Fibroblast of villous mesenchyme (primary cell): ENCODE results near the gene SMYD1. TPM values are rescaled to one million over a fixed set of nuclear protein-coding genes. Genes with fewer than 3 reads are reported as not detected.
A peak's percentile ranks its signal among the peaks of the same experiment; 100 is the strongest.

Experiments used
- DNase-seq: peaks from one replicate; pipeline ENCODE4 v3.0.0-alpha.2; 2010; ENCODE audit warnings: low read depth
- H3K4me3 ChIP-seq: 2 replicates; pipeline ENCODE4 v1.5.1; 2011; ENCODE audit warnings: low read depth, mild to moderate bottlenecking, low read length
- total RNA-seq: library from RNA; depleted of rRNA; stranded (reverse); fragments of >200 nt; gene quantifications from 2 replicates; pipeline ENCODE4 v1.2.3, GENCODE V29; 2012
- TF ChIP-seq, protein P1 (sequence below): IDR thresholded peaks from 2 replicates; pipeline ENCODE4 v1.5.1; 2012; ENCODE audit warnings: low read depth, mild to moderate bottlenecking, low read length; ENCODE audit not compliant: insufficient read depth

Gene SMYD1
- total RNA-seq, 1 donor = not detected

DNA sequence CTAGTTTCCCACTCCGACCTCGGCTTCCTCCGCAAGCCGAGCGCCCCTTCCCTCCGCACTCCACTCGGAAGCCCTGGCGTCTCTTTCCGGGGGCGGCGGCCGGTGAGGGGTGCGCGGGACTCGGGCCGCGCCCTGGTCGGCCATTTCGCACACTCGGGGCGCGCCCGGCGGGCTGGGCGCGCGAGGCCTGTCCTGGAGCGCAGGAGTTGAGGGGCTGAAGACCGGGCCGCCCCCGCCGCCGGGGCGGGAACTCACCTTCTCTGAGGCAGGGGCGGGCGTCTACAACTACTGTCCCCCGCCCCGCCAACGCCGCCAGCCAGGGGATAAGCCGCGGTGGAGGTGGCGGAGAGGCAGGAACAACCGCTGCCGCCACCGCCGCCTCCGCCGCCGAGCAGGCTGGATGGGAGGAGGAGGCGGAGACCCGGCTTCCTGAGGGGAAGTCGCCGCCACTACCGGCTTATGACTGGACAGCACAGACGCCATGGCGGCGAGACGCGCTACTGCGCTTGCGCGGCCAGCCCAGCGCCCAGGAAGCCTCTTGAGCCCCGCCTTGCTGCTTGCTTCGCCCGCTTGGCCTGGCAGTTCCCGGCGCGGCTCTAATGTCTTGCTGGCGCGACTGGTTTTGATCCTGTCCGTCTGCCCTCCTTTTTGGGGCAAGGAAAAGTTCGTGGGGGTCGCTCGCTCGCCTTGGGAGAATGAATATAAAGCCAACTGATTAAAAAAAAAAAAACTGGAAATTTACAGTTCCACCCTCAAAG, 12.1 kb upstream of the SMYD1 start, which contains the start of gene KRCC1:
KRCC1 (minus strand) TSS at position 413 of the 758 bp plus-strand sequence. CDS start 27,220 bp downstream, outside the sequence.
- TF ChIP-seq, protein P1, sequence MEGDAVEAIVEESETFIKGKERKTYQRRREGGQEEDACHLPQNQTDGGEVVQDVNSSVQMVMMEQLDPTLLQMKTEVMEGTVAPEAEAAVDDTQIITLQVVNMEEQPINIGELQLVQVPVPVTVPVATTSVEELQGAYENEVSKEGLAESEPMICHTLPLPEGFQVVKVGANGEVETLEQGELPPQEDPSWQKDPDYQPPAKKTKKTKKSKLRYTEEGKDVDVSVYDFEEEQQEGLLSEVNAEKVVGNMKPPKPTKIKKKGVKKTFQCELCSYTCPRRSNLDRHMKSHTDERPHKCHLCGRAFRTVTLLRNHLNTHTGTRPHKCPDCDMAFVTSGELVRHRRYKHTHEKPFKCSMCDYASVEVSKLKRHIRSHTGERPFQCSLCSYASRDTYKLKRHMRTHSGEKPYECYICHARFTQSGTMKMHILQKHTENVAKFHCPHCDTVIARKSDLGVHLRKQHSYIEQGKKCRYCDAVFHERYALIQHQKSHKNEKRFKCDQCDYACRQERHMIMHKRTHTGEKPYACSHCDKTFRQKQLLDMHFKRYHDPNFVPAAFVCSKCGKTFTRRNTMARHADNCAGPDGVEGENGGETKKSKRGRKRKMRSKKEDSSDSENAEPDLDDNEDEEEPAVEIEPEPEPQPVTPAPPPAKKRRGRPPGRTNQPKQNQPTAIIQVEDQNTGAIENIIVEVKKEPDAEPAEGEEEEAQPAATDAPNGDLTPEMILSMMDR = peak; percentile 14
- peak within 1 kb of the TSS; percentile 77 for H3K4me3 ChIP-seq
- peak; percentile 97 for DNase-seq

DNA sequence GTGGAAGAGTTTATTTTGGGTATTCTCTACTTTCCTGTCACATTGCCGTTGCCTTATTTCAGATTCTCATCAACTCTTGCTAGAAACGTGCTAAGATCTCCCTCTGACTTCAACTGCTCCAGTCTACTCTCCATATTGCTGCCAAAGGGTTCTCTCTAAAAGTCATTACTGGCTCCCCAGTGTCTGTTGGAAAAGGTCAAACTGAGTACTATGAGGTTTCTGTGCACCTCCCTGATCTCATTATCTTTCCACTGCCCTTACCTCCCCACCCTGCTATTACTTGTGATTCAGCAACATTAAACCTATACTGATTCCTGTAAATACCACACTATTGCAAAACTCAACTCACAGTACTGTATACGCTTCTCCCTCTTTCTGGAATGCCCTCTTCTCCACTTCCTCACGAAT, 10.2 kb upstream of the SMYD1 start:
- no peak overlapping the region for H3K4me3 ChIP-seq
- DNase-seq = peak; percentile 17
- TF ChIP-seq, protein P1 = no peak

DNA sequence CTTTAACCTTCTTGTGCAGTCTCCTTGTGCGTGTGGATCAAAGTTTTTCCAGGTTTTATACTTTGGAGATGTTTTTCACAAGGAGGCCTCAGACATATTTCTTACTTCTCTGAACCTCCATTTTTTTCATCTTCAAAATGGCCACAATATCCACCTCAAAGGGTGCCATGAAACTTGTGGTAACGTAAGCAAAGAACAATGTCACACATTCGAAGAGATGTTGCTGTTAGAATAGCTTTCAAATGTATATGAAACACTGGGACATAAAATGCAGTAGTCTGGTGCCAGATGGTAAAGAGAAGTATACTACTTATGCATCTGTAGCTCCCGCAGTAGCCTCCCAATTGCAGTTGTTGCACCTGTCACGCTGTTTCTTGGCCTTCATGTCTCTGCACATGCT, 9.4 kb upstream of the SMYD1 start:
- TF ChIP-seq, protein P1 = no peak
- no peak overlapping the region for H3K4me3 ChIP-seq
- no peak for DNase-seq

DNA sequence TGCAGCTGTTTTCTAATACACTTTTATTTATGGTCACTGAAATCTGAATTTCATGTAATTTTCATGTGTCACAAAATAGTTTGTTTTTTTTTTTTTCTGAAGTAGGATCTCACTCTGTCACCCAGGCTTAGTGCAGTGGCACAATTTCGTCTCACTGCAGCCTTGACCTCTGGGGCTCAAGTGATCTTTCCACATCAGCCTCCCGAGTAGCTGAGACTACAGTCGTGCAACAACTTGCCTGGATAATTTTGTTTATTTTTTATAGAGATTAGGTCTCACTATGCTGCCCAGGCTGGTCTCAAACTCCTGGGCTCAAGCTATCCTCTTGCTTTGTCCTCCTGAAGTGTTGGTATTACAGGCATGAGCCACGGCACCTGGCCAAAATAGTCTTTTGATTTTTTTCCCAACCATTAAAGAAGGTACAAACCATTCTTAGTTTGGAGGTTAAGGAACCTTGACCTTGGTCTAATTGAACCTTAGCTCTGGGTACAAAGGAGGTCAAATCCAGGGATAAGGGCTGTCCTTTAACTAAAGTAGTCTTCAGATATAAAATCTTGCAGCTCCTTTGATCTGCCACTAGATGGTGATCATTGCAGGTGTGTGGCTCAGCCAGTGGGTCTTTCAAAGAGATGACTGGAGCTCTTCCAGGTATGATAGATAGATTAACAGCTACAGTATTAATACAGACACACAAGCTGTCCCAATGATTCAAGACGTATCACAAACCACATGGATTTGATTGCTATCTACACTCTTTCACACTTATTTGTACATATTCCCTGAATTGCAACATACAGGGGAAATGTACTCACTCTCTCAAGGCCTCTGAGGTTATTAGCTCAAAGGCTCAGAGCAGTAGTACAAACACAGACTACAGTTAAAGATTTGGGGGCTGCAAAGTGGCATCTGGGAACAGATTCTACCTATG, 7.4 kb upstream of the SMYD1 start:
- TF ChIP-seq, protein P1 = peak; percentile 87
- H3K4me3 ChIP-seq = no peak overlapping the region
- peak; percentile 29 for DNase-seq

DNA sequence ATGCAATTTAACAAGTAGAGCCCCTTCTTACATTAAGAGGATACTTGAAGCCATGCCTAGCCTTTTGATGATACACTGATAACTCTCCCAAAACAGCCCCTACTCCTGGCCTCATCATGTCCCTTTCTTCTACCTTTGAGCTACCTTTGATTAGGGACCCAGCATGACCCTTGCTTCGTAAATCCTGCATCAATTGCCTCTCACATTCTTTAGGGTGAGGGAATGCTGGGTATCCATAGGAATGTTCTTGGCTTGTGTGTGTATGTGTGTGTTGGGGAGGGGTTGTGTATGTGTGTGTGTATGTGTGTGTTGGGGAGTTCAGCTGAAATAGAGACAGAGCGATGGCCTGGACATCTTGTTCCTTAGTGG, 6.7 kb upstream of the SMYD1 start:
- TF ChIP-seq, protein P1 = no peak

DNA sequence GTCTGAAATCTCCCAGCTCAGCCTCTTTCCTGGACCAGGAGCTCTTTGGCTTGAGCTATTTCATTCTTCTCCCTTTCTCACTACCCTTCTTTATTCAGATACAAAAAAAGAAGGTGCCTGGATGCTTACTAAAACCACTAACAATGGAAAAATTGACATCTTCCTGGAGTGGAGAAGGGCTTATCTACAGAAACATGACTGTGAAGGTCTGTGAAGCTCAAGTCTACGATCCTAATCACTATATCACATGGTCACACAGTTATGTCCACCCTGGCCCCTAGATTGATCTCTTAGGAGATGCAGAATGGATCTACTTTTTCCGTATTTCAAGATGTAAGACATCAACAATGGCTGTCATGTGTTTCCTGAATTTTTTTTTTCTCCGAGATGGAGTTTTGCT, 6.3 kb upstream of the SMYD1 start:
- no peak for DNase-seq
- TF ChIP-seq, protein P1 = no peak
- no peak overlapping the region for H3K4me3 ChIP-seq

More for the DNA sequence above, 6.7 kb upstream of the SMYD1 start:
- DNase-seq = no peak
- H3K4me3 ChIP-seq = no peak overlapping the region
